ENCODE measurements around the gene STAC.
"Not testable (repeated sequence)": the region's sequence is repeated elsewhere in the genome, so short reads cannot be mapped to it uniquely, and the experiment has no call there.

The STAC gene

GRCh38 chr3:36558961-36559360 is 178.7 kb downstream of the STAC start:
- no peak overlapping the region for H3K27ac ChIP-seq (ENCODE audit: low read length)
- no peaks in the 10 kb centered on the region for H3K27me3 ChIP-seq (ENCODE audit: low read depth, low read length)
- no peak overlapping the region for H3K4me3 ChIP-seq (ENCODE audit: low read depth in 1 of 2, low read length in 2 of 2)
- H3K36me3 ChIP-seq (ENCODE audit: control insufficient read depth in 1 of 2, insufficient read depth in 2 of 2, low read length in 2 of 2), result no peaks in the 10 kb centered on the region
- no peaks in the 10 kb centered on the region for H3K9me3 ChIP-seq (ENCODE audit: control insufficient read depth in 1 of 2, low read length in 2 of 2)
- H3K4me1 ChIP-seq (ENCODE audit: control insufficient read depth in 1 of 2, insufficient read depth in 2 of 2, low read length in 2 of 2), result no peaks in the 10 kb centered on the region

GRCh38 chr3:36560685-36561084 is 180.4 kb downstream of the STAC start:
- no peaks in the 10 kb centered on the region for H3K36me3 ChIP-seq (ENCODE audit: control insufficient read depth in 1 of 2, insufficient read depth in 2 of 2, low read length in 2 of 2)
- H3K27me3 ChIP-seq (ENCODE audit: low read depth, low read length), result no peaks in the 10 kb centered on the region
- no peak overlapping the region for H3K4me3 ChIP-seq (ENCODE audit: low read depth in 1 of 2, low read length in 2 of 2)
- no peak overlapping the region for H3K27ac ChIP-seq (ENCODE audit: low read length)
- no peaks in the 10 kb centered on the region for H3K4me1 ChIP-seq (ENCODE audit: control insufficient read depth in 1 of 2, insufficient read depth in 2 of 2, low read length in 2 of 2)
- H3K9me3 ChIP-seq (ENCODE audit: control insufficient read depth in 1 of 2, low read length in 2 of 2), result no peaks in the 10 kb centered on the region

- Histone ChIP-seq H3K27ac (ENCODE audit: low read length) (no peak overlapping the region), H3K27me3 (ENCODE audit: low read depth, low read length) (no peaks in the 10 kb centered on the region), H3K9me3 (ENCODE audit: control insufficient read depth in 1 of 2, low read length in 2 of 2) (peaks cover 0 to 3% of the 10 kb centered on the region in 2 donors), H3K36me3 (ENCODE audit: control insufficient read depth in 1 of 2, insufficient read depth in 2 of 2, low read length in 2 of 2) (no peaks in the 10 kb centered on the region), H3K4me1 (ENCODE audit: control insufficient read depth in 1 of 2, insufficient read depth in 2 of 2, low read length in 2 of 2) (no peaks in the 10 kb centered on the region), H3K4me3 (ENCODE audit: low read depth in 1 of 2, low read length in 2 of 2) (no peak overlapping the region)
These were observed 181.3 kb downstream of the STAC start for GRCh38 chr3:36561601-36562000.

GRCh38 chr3:36562945-36563344 is 182.6 kb downstream of the STAC start:
- H3K9me3 ChIP-seq (ENCODE audit: control insufficient read depth in 1 of 2, low read length in 2 of 2), result peaks cover 0 to 3% of the 10 kb centered on the region in 2 donors
- no peaks in the 10 kb centered on the region for H3K4me1 ChIP-seq (ENCODE audit: control insufficient read depth in 1 of 2, insufficient read depth in 2 of 2, low read length in 2 of 2)
- no peaks in the 10 kb centered on the region for H3K27me3 ChIP-seq (ENCODE audit: low read depth, low read length)
- H3K4me3 ChIP-seq (ENCODE audit: low read depth in 1 of 2, low read length in 2 of 2), result no peak overlapping the region
- no peak overlapping the region for H3K27ac ChIP-seq (ENCODE audit: low read length)
- H3K36me3 ChIP-seq (ENCODE audit: control insufficient read depth in 1 of 2, insufficient read depth in 2 of 2, low read length in 2 of 2), result no peaks in the 10 kb centered on the region

GRCh38 chr3:36575241-36575640 is 194.9 kb downstream of the STAC start:
- Histone ChIP-seq H3K36me3 (ENCODE audit: control insufficient read depth in 1 of 2, insufficient read depth in 2 of 2, low read length in 2 of 2) (no peaks in the 10 kb centered on the region), H3K9me3 (ENCODE audit: control insufficient read depth in 1 of 2, low read length in 2 of 2) (peaks cover 5 to 14% of the 10 kb centered on the region in 2 donors), H3K4me1 (ENCODE audit: control insufficient read depth in 1 of 2, insufficient read depth in 2 of 2, low read length in 2 of 2) (no peaks in the 10 kb centered on the region), H3K27me3 (ENCODE audit: low read depth, low read length) (no peaks in the 10 kb centered on the region), H3K4me3 (ENCODE audit: low read depth in 1 of 2, low read length in 2 of 2) (no peak overlapping the region), H3K27ac (ENCODE audit: low read length) (no peak overlapping the region)

- H3K4me3 ChIP-seq (ENCODE audit: low read depth in 1 of 2, low read length in 2 of 2); H3K27ac ChIP-seq (ENCODE audit: low read length); H3K36me3 ChIP-seq (ENCODE audit: control insufficient read depth in 1 of 2, insufficient read depth in 2 of 2, low read length in 2 of 2); H3K27me3 ChIP-seq (ENCODE audit: low read depth, low read length); H3K4me1 ChIP-seq (ENCODE audit: control insufficient read depth in 1 of 2, insufficient read depth in 2 of 2, low read length in 2 of 2): not testable (repeated sequence)
- H3K9me3 ChIP-seq (ENCODE audit: control insufficient read depth in 1 of 2, low read length in 2 of 2), result peaks cover 5 to 10% of the 10 kb centered on the region in 2 donors
These were observed 198.1 kb downstream of the STAC start for GRCh38 chr3:36578418-36578817.

- no peaks in the 10 kb centered on the region for H3K36me3 ChIP-seq (ENCODE audit: control insufficient read depth in 1 of 2, insufficient read depth in 2 of 2, low read length in 2 of 2)
- H3K27me3 ChIP-seq (ENCODE audit: low read depth, low read length), result no peaks in the 10 kb centered on the region
- H3K4me1 ChIP-seq (ENCODE audit: control insufficient read depth in 1 of 2, insufficient read depth in 2 of 2, low read length in 2 of 2), result no peaks in the 10 kb centered on the region
- no peak overlapping the region for H3K27ac ChIP-seq (ENCODE audit: low read length)
- H3K9me3 ChIP-seq (ENCODE audit: control insufficient read depth in 1 of 2, low read length in 2 of 2), result peaks cover 8 to 11% of the 10 kb centered on the region in 2 donors
- no peak overlapping the region for H3K4me3 ChIP-seq (ENCODE audit: low read depth in 1 of 2, low read length in 2 of 2)
These were observed 199.4 kb downstream of the STAC start for GRCh38 chr3:36579746-36580145.

- H3K36me3 ChIP-seq (ENCODE audit: control insufficient read depth in 1 of 2, insufficient read depth in 2 of 2, low read length in 2 of 2), result no peaks in the 10 kb centered on the region
- H3K27ac ChIP-seq (ENCODE audit: low read length), result no peak overlapping the region
- H3K27me3 ChIP-seq (ENCODE audit: low read depth, low read length), result no peaks in the 10 kb centered on the region
- H3K9me3 ChIP-seq (ENCODE audit: control insufficient read depth in 1 of 2, low read length in 2 of 2), result peaks cover 8 to 11% of the 10 kb centered on the region in 2 donors
- no peaks in the 10 kb centered on the region for H3K4me1 ChIP-seq (ENCODE audit: control insufficient read depth in 1 of 2, insufficient read depth in 2 of 2, low read length in 2 of 2)
- H3K4me3 ChIP-seq (ENCODE audit: low read depth in 1 of 2, low read length in 2 of 2), result no peak overlapping the region
These were observed 200.4 kb downstream of the STAC start for GRCh38 chr3:36580716-36581115.

GRCh38 chr3:36591959-36592358 is 211.7 kb downstream of the STAC start:
- H3K4me1 ChIP-seq (ENCODE audit: control insufficient read depth in 1 of 2, insufficient read depth in 2 of 2, low read length in 2 of 2), result no peaks in the 10 kb centered on the region
- H3K27ac ChIP-seq (ENCODE audit: low read length), result no peak overlapping the region
- H3K36me3 ChIP-seq (ENCODE audit: control insufficient read depth in 1 of 2, insufficient read depth in 2 of 2, low read length in 2 of 2), result no peaks in the 10 kb centered on the region
- H3K27me3 ChIP-seq (ENCODE audit: low read depth, low read length), result no peaks in the 10 kb centered on the region
- H3K9me3 ChIP-seq (ENCODE audit: control insufficient read depth in 1 of 2, low read length in 2 of 2), result peaks cover 0 to 1% of the 10 kb centered on the region in 2 donors
- no peak overlapping the region for H3K4me3 ChIP-seq (ENCODE audit: low read depth in 1 of 2, low read length in 2 of 2)

- Histone ChIP-seq H3K36me3 (ENCODE audit: control insufficient read depth in 1 of 2, insufficient read depth in 2 of 2, low read length in 2 of 2) (no peaks in the 10 kb centered on the region), H3K27me3 (ENCODE audit: low read depth, low read length) (no peaks in the 10 kb centered on the region), H3K4me3 (ENCODE audit: low read depth in 1 of 2, low read length in 2 of 2) (no peak overlapping the region), H3K27ac (ENCODE audit: low read length) (no peak overlapping the region), H3K4me1 (ENCODE audit: control insufficient read depth in 1 of 2, insufficient read depth in 2 of 2, low read length in 2 of 2) (no peaks in the 10 kb centered on the region), H3K9me3 (ENCODE audit: control insufficient read depth in 1 of 2, low read length in 2 of 2) (no peaks in the 10 kb centered on the region)
These were observed 215.2 kb downstream of the STAC start for GRCh38 chr3:36595511-36595910.

- Histone ChIP-seq H3K4me1 (ENCODE audit: control insufficient read depth in 1 of 2, insufficient read depth in 2 of 2, low read length in 2 of 2) (no peaks in the 10 kb centered on the region), H3K4me3 (ENCODE audit: low read depth in 1 of 2, low read length in 2 of 2) (no peak overlapping the region), H3K27ac (ENCODE audit: low read length) (no peak overlapping the region), H3K27me3 (ENCODE audit: low read depth, low read length) (no peaks in the 10 kb centered on the region), H3K36me3 (ENCODE audit: control insufficient read depth in 1 of 2, insufficient read depth in 2 of 2, low read length in 2 of 2) (no peaks in the 10 kb centered on the region), H3K9me3 (ENCODE audit: control insufficient read depth in 1 of 2, low read length in 2 of 2) (no peaks in the 10 kb centered on the region)
These were observed 216.1 kb downstream of the STAC start for GRCh38 chr3:36596419-36596818.

- Histone ChIP-seq H3K36me3 (ENCODE audit: control insufficient read depth in 1 of 2, insufficient read depth in 2 of 2, low read length in 2 of 2) (no peaks in the 10 kb centered on the region), H3K27me3 (ENCODE audit: low read depth, low read length) (no peaks in the 10 kb centered on the region), H3K4me1 (ENCODE audit: control insufficient read depth in 1 of 2, insufficient read depth in 2 of 2, low read length in 2 of 2) (no peaks in the 10 kb centered on the region), H3K9me3 (ENCODE audit: control insufficient read depth in 1 of 2, low read length in 2 of 2) (no peaks in the 10 kb centered on the region), H3K4me3 (ENCODE audit: low read depth in 1 of 2, low read length in 2 of 2) (no peak overlapping the region), H3K27ac (ENCODE audit: low read length) (no peak overlapping the region)
These were observed 217.1 kb downstream of the STAC start for GRCh38 chr3:36597422-36597821.
